IMR-90 (cell line): ENCODE data around the gene NCAPG2.

Experiments
- CTCF ChIP-seq: conservative IDR thresholded peaks from 2 replicates; pipeline ENCODE4 v1.5.1; 2012; ENCODE audit warnings: mild to moderate bottlenecking, low read depth, low read length, improper control_type of control experiment
- MAFK ChIP-seq: IDR thresholded peaks from 2 replicates; pipeline ENCODE4 v1.6.1; 2012; ENCODE audit warnings: low read depth, low read length, improper control_type of control experiment
- POLR2A ChIP-seq: IDR thresholded peaks from 2 replicates; pipeline ENCODE4 v1.6.1; 2012; ENCODE audit warnings: mild to moderate bottlenecking, low read depth, low read length
- RCOR1 ChIP-seq: IDR thresholded peaks from 2 replicates; pipeline ENCODE4 v1.6.1; 2012; ENCODE audit warnings: mild to moderate bottlenecking, low read length, improper control_type of control experiment; ENCODE audit not compliant: insufficient replicate concordance
- RFX5 ChIP-seq: IDR thresholded peaks from 2 replicates; pipeline ENCODE4 v1.8.0; 2012; ENCODE audit warnings: low read depth, mild to moderate bottlenecking, low read length, moderate library complexity

- TF ChIP-seq CTCF (no peak), POLR2A (no peak), RCOR1 (no peak), RFX5 (no peak), MAFK (no peak)
These were observed 83.7 kb downstream of the NCAPG2 start for GRCh38 chr7:158620839-158621441.
